ENCODE measurements around the gene SDK1.

SDK1 gene

DNA sequence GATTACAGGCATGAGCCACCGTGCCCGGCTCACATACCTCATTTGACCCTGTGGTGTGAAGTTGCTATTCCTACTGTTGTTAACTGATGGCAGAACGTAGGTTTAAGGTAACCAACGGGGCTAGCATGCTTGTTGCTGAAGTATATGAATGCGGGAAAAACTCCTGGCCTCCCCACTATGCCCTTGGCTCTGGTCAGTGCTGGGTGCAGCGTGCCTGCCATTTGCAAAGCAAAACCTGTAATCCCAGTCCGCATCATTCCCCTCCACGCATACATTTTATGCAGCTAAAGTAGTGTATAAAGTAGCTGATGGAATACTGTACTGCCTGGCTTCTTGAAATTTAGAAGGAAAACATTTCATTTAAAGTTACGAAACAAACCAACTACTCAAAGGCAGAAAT lies 273.3 kb downstream of the SDK1 start:
- Histone ChIP-seq H4K8ac (ENCODE audit: low read length) (no peak overlapping the region), H2BK15ac (ENCODE audit: low read depth, poor library complexity, severe bottlenecking) (no peak overlapping the region), H3K36me3 (ENCODE audit: control insufficient read depth in 1 of 2, insufficient read depth in 2 of 2, low read depth in 1 of 2, low read length in 2 of 2) (no peaks in the 10 kb centered on the region), H3K23ac (ENCODE audit: low read length in 2 of 2) (no peak overlapping the region), H4K91ac (ENCODE audit: low read length) (no peak overlapping the region), H2AK5ac (ENCODE audit: low read length, severe bottlenecking) (no peak overlapping the region), H2BK5ac (ENCODE audit: low read depth, low read length, poor library complexity, severe bottlenecking) (no peak overlapping the region), H2AFZ (ENCODE audit: low read depth, low read length) (no peak overlapping the region), H3K79me1 (replicated peaks; ENCODE audit: low read length, poor library complexity, severe bottlenecking) (peaks cover 6% of the 10 kb centered on the region), H3K4me1 (ENCODE audit: control insufficient read depth, insufficient read depth, low read depth, low read length) (peaks cover 9% of the 10 kb centered on the region), H2BK120ac (ENCODE audit: low read depth, low read length) (no peak overlapping the region), H3K9me3 (ENCODE audit: control insufficient read depth, low read length) (peaks cover 31% of the 10 kb centered on the region), H3K18ac (ENCODE audit: low read depth in 1 of 2, low read length in 2 of 2) (no peak overlapping the region), H2BK12ac (ENCODE audit: low read length in 2 of 2) (no peak overlapping the region), H3K14ac (ENCODE audit: low read length in 2 of 2) (no peak overlapping the region), H3K27ac (ENCODE audit: low read length, poor library complexity, severe bottlenecking) (no peak overlapping the region), H3K4ac (ENCODE audit: low read depth in 1 of 2, low read length in 2 of 2) (no peak overlapping the region), H3K9ac (ENCODE audit: low read length) (no peak overlapping the region), H3K4me2 (ENCODE audit: low read length, poor library complexity, severe bottlenecking) (no peak overlapping the region), H3K4me3 (ENCODE audit: insufficient read depth in 1 of 2, low read depth in 1 of 2, low read length in 2 of 2) (no peak overlapping the region), H3K27me3 (ENCODE audit: control insufficient read depth in 1 of 2, insufficient read depth in 1 of 2, low read length in 2 of 2) (no peaks in the 10 kb centered on the region)
- WGBS = 90% methylated on average over 5 of the region's 9 CpGs
- DNase-seq = no peak

GRCh38 chr7:3575753-3576531 lies 274.9 kb downstream of the SDK1 start:
- 93% methylated on average over 7 of the region's 7 CpGs for WGBS

GRCh38 chr7:3578399-3578798 lies 277.3 kb downstream of the SDK1 start:
- Histone ChIP-seq H3K4me1 (ENCODE audit: control insufficient read depth, insufficient read depth, low read depth, low read length) (peaks cover under 1% of the 10 kb centered on the region), H3K9me3 (ENCODE audit: control insufficient read depth, low read length) (peaks cover 31% of the 10 kb centered on the region), H2AFZ (ENCODE audit: low read depth, low read length) (no peak overlapping the region), H4K8ac (ENCODE audit: low read length) (no peak overlapping the region), H3K27ac (ENCODE audit: low read length, poor library complexity, severe bottlenecking) (no peak overlapping the region), H3K14ac (ENCODE audit: low read length in 2 of 2) (no peak overlapping the region), H3K4ac (ENCODE audit: low read depth in 1 of 2, low read length in 2 of 2) (no peak overlapping the region), H4K91ac (ENCODE audit: low read length) (no peak overlapping the region), H3K27me3 (ENCODE audit: control insufficient read depth in 1 of 2, insufficient read depth in 1 of 2, low read length in 2 of 2) (no peaks in the 10 kb centered on the region), H3K18ac (ENCODE audit: low read depth in 1 of 2, low read length in 2 of 2) (no peak overlapping the region), H3K79me1 (replicated peaks; ENCODE audit: low read length, poor library complexity, severe bottlenecking) (peaks cover 4% of the 10 kb centered on the region), H2BK15ac (ENCODE audit: low read depth, poor library complexity, severe bottlenecking) (no peak overlapping the region), H3K4me2 (ENCODE audit: low read length, poor library complexity, severe bottlenecking) (no peak overlapping the region), H3K9ac (ENCODE audit: low read length) (no peak overlapping the region), H3K23ac (ENCODE audit: low read length in 2 of 2) (no peak overlapping the region), H2BK5ac (ENCODE audit: low read depth, low read length, poor library complexity, severe bottlenecking) (no peak overlapping the region), H2BK12ac (ENCODE audit: low read length in 2 of 2) (no peak overlapping the region), H2BK120ac (ENCODE audit: low read depth, low read length) (no peak overlapping the region), H2AK5ac (ENCODE audit: low read length, severe bottlenecking) (no peak overlapping the region), H3K4me3 (ENCODE audit: insufficient read depth in 1 of 2, low read depth in 1 of 2, low read length in 2 of 2) (no peak overlapping the region), H3K36me3 (ENCODE audit: control insufficient read depth in 1 of 2, insufficient read depth in 2 of 2, low read depth in 1 of 2, low read length in 2 of 2) (no peaks in the 10 kb centered on the region)
- DNase-seq = no peak
- WGBS = 95% methylated on average over 6 of the region's 6 CpGs

More at GRCh38 chr7:3575753-3576531, 274.9 kb downstream of the SDK1 start:
- no peak overlapping the region for H3K23ac ChIP-seq (ENCODE audit: low read length in 2 of 2)
- H4K8ac ChIP-seq (ENCODE audit: low read length) = no peak overlapping the region
- H2BK5ac ChIP-seq (ENCODE audit: low read depth, low read length, poor library complexity, severe bottlenecking) = no peak overlapping the region
- H3K4me2 ChIP-seq (ENCODE audit: low read length, poor library complexity, severe bottlenecking) = no peak overlapping the region
- H2AFZ ChIP-seq (ENCODE audit: low read depth, low read length) = no peak overlapping the region
- DNase-seq = no peak
- H3K14ac ChIP-seq (ENCODE audit: low read length in 2 of 2) = no peak overlapping the region
- H2BK15ac ChIP-seq (ENCODE audit: low read depth, poor library complexity, severe bottlenecking) = no peak overlapping the region
- H4K91ac ChIP-seq (ENCODE audit: low read length) = no peak overlapping the region
- H3K9me3 ChIP-seq (ENCODE audit: control insufficient read depth, low read length) = peaks cover 35% of the 10 kb centered on the region
- no peak overlapping the region for H3K9ac ChIP-seq (ENCODE audit: low read length)
- no peak overlapping the region for H3K27ac ChIP-seq (ENCODE audit: low read length, poor library complexity, severe bottlenecking)
- H3K4me1 ChIP-seq (ENCODE audit: control insufficient read depth, insufficient read depth, low read depth, low read length) = peaks cover 4% of the 10 kb centered on the region
- H3K4me3 ChIP-seq (ENCODE audit: insufficient read depth in 1 of 2, low read depth in 1 of 2, low read length in 2 of 2) = no peak overlapping the region
- H3K18ac ChIP-seq (ENCODE audit: low read depth in 1 of 2, low read length in 2 of 2) = no peak overlapping the region
- no peak overlapping the region for H2AK5ac ChIP-seq (ENCODE audit: low read length, severe bottlenecking)
- H3K79me1 ChIP-seq (replicated peaks; ENCODE audit: low read length, poor library complexity, severe bottlenecking) = peaks cover 4% of the 10 kb centered on the region
- no peaks in the 10 kb centered on the region for H3K27me3 ChIP-seq (ENCODE audit: control insufficient read depth in 1 of 2, insufficient read depth in 1 of 2, low read length in 2 of 2)
- no peak overlapping the region for H2BK120ac ChIP-seq (ENCODE audit: low read depth, low read length)
- no peaks in the 10 kb centered on the region for H3K36me3 ChIP-seq (ENCODE audit: control insufficient read depth in 1 of 2, insufficient read depth in 2 of 2, low read depth in 1 of 2, low read length in 2 of 2)
- no peak overlapping the region for H2BK12ac ChIP-seq (ENCODE audit: low read length in 2 of 2)
- no peak overlapping the region for H3K4ac ChIP-seq (ENCODE audit: low read depth in 1 of 2, low read length in 2 of 2)

DNA sequence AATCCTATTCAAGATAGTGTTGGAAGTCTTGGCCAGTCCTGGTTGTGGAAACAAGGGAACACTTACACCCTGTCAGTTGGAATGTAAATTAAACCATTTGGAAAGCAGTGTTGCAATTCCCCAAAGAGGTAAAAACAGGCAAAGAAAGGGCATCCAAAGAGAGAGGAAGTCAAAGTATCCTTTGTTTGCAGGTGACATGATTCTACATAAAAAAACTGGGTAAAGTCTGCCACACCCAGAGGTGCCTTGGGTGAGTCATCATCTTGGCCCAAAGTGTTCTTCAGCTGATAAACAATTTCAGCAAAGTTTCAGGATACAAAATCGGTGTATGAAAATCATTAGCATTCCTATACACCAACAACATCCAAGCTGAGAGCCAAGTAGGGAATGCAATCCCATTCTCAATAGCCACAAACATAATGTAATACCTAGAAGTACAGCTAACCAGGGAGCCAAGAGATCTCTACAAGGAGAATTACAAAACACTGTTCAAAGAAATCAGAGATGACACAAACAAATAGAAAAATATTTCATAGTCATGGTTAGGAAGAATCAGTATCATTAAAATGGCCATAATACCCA lies 278.7 kb downstream of the SDK1 start:
- H3K79me1 ChIP-seq (replicated peaks; ENCODE audit: low read length, poor library complexity, severe bottlenecking) = peaks cover 4% of the 10 kb centered on the region
- H3K9ac ChIP-seq (ENCODE audit: low read length) = no peak overlapping the region
- no peak for DNase-seq
- no peak overlapping the region for H3K4me3 ChIP-seq (ENCODE audit: insufficient read depth in 1 of 2, low read depth in 1 of 2, low read length in 2 of 2)
- no peak overlapping the region for H3K23ac ChIP-seq (ENCODE audit: low read length in 2 of 2)
- H3K9me3 ChIP-seq (ENCODE audit: control insufficient read depth, low read length) = peaks cover 30% of the 10 kb centered on the region
- H3K27ac ChIP-seq (ENCODE audit: low read length, poor library complexity, severe bottlenecking) = no peak overlapping the region
- no peaks in the 10 kb centered on the region for H3K36me3 ChIP-seq (ENCODE audit: control insufficient read depth in 1 of 2, insufficient read depth in 2 of 2, low read depth in 1 of 2, low read length in 2 of 2)
- H2BK12ac ChIP-seq (ENCODE audit: low read length in 2 of 2) = no peak overlapping the region
- H3K4me1 ChIP-seq (ENCODE audit: control insufficient read depth, insufficient read depth, low read depth, low read length) = no peaks in the 10 kb centered on the region
- 100% methylated on average over 1 of the region's 1 CpG for WGBS
- H4K8ac ChIP-seq (ENCODE audit: low read length) = no peak overlapping the region
- no peak overlapping the region for H3K14ac ChIP-seq (ENCODE audit: low read length in 2 of 2)
- no peak overlapping the region for H4K91ac ChIP-seq (ENCODE audit: low read length)
- H3K4ac ChIP-seq (ENCODE audit: low read depth in 1 of 2, low read length in 2 of 2) = no peak overlapping the region
- no peak overlapping the region for H2BK5ac ChIP-seq (ENCODE audit: low read depth, low read length, poor library complexity, severe bottlenecking)
- H3K27me3 ChIP-seq (ENCODE audit: control insufficient read depth in 1 of 2, insufficient read depth in 1 of 2, low read length in 2 of 2) = no peaks in the 10 kb centered on the region
- H2AK5ac ChIP-seq (ENCODE audit: low read length, severe bottlenecking) = no peak overlapping the region
- H3K4me2 ChIP-seq (ENCODE audit: low read length, poor library complexity, severe bottlenecking) = no peak overlapping the region
- H2BK15ac ChIP-seq (ENCODE audit: low read depth, poor library complexity, severe bottlenecking) = no peak overlapping the region
- no peak overlapping the region for H2BK120ac ChIP-seq (ENCODE audit: low read depth, low read length)
- no peak overlapping the region for H3K18ac ChIP-seq (ENCODE audit: low read depth in 1 of 2, low read length in 2 of 2)
- H2AFZ ChIP-seq (ENCODE audit: low read depth, low read length) = no peak overlapping the region

Measured in mesenchymal stem cell (in vitro differentiated cells and primary cell).